H1 (cell line): ENCODE data around the gene NDUFAF8.

Experiments used
- CBX5 ChIP-seq: fragments of 300-800, 300-1000 bp; sonication (generic); IDR thresholded peaks from 2 replicates; pipeline ENCODE4 v1.7.1; 2016; ENCODE audit warnings: antibody characterized with exemption, low read length, low read depth
- CEBPB ChIP-seq: IDR thresholded peaks from 2 replicates; pipeline ENCODE4 v1.6.1; 2012; ENCODE audit warnings: low read depth, low read length
- CTCF ChIP-seq, 3 experiments: IDR thresholded peaks; 1 replicate in 2 of 3; 2 replicates in 1 of 3; pipeline versions ENCODE4 v1.5.1 to v1.6.1; 2011; ENCODE audit warnings: low read length in 3 of 3, mild to moderate bottlenecking in 3 of 3, inconsistent platforms in 2 of 3, low read depth in 1 of 3, moderate library complexity in 1 of 3; ENCODE audit not compliant: insufficient read depth in 1 of 3; ENCODE audit errors: control extremely low read depth in 1 of 3
- GABPA ChIP-seq: IDR thresholded peaks from 2 replicates; pipeline ENCODE4 v1.6.1; 2011; ENCODE audit warnings: mild to moderate bottlenecking, low read length, moderate library complexity, borderline replicate concordance; ENCODE audit not compliant: insufficient read depth
- MAFK ChIP-seq: IDR thresholded peaks from 2 replicates; pipeline ENCODE4 v1.6.1; 2012; ENCODE audit warnings: low read depth, mild to moderate bottlenecking, improper control_type of control experiment, low read length
- NRF1 ChIP-seq: IDR thresholded peaks from 2 replicates; pipeline ENCODE4 v1.6.1; 2011; ENCODE audit warnings: mild to moderate bottlenecking, low read depth, low read length, improper control_type of control experiment
- PHF8 ChIP-seq: fragments of 200-600 bp; sonication (generic); conservative IDR thresholded peaks from 2 replicates; pipeline ENCODE4 v1.7.1; 2012; ENCODE audit warnings: low read depth, mild to moderate bottlenecking, inconsistent platforms, low read length, moderate library complexity
- POLR2A ChIP-seq, 2 experiments: IDR thresholded peaks; 1 replicate in 1 of 2; 2 replicates in 1 of 2; pipeline ENCODE4 v1.6.1; 2011; ENCODE audit warnings: low read depth in 2 of 2, low read length in 2 of 2, mild to moderate bottlenecking in 2 of 2; ENCODE audit errors: control extremely low read depth in 1 of 2
- POLR2AphosphoS5 ChIP-seq: IDR thresholded peaks from 2 replicates; pipeline ENCODE4 v1.6.1; 2011; ENCODE audit warnings: low read depth, low read length
- TEAD4 ChIP-seq: IDR thresholded peaks from 2 replicates; pipeline ENCODE4 v1.6.1; 2012; ENCODE audit warnings: low read depth, low read length, inconsistent platforms, mixed read lengths
- YY1 ChIP-seq: IDR thresholded peaks from 2 replicates; pipeline ENCODE4 v1.6.1; 2011; ENCODE audit warnings: low read depth, mild to moderate bottlenecking, low read length

GRCh38 chr17:81251094-81251708 lies 12.1 kb downstream of the NDUFAF8 start:
- TF ChIP-seq GABPA (no peak), PHF8 (no peak), POLR2A (IDR thresholded peaks at IDR 0.05; ENCODE audit: control extremely low read depth in 1 of 2, low read depth in 2 of 2, low read length in 2 of 2) (no peak), CTCF (IDR thresholded peaks at IDR 0.05; ENCODE audit: control extremely low read depth in 1 of 3, insufficient read depth in 1 of 3, low read depth in 1 of 3, low read length in 3 of 3) (no peak), CBX5 (no peak), MAFK (no peak), TEAD4 (no peak), NRF1 (no peak), POLR2AphosphoS5 (no peak), YY1 (no peak), CEBPB (no peak)
